Activated naive CD4-positive, alpha-beta T cell treated with anti-CD3 and anti-CD28 coated beads, Interleukin-2, amount 50 U/mL, for 24 hours (primary cell): ENCODE measurements around the gene DIS3L2.

Source experiments
- H3K27ac Mint-ChIP-seq: one replicate; pipeline ENCODE4 v1.8.0; 2021; ENCODE audit warnings: mild to moderate bottlenecking, mixed read lengths
- H3K27me3 Mint-ChIP-seq: one replicate; pipeline ENCODE4 v1.8.0; 2021; ENCODE audit warnings: mixed read lengths
- H3K36me3 Mint-ChIP-seq: one replicate; pipeline ENCODE4 v1.8.0; 2021; ENCODE audit warnings: mixed read lengths
- H3K4me1 Mint-ChIP-seq: one replicate; pipeline ENCODE4 v1.8.0; 2021; ENCODE audit warnings: mixed read lengths
- H3K4me3 Mint-ChIP-seq: one replicate; pipeline ENCODE4 v1.8.0; 2021; ENCODE audit warnings: mild to moderate bottlenecking, mixed read lengths
- H3K9me3 Mint-ChIP-seq: one replicate; pipeline ENCODE4 v1.8.0; 2021; ENCODE audit warnings: mixed read lengths

DIS3L2 gene

DNA sequence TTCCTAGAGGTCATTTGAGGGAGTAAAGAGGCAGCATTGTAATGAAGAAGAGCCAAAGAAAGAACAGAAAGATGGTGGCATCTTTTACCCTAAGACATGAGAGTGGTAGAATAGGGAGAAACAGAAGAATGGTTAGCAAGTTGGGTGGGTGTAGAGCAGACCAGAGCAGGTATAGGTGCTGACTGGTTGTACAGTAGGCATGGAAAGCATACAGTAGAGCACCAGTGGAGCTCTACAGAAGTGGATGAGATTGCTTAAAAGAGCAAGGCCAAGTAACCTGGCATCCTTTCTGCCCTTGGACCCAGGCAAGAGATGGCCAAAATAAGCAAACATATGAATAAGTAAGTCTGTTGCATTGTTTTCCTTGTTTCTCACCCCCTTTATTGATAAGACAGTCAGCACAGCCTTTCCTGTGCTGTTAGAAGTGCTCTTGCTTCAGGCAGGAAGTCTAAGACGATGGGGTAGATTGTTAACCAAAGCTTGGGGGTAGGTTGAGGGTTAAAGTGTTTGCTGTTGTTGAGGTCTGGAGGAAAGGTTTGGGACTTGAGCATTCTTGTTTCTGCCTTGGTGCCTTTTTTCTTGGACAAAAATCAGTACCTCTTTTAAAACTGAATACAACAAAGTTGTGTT is 76.9 kb downstream of the DIS3L2 start:
- no peak overlapping the region for H3K4me3 Mint-ChIP-seq
- H3K36me3 Mint-ChIP-seq: peaks cover 42% of the 10 kb centered on the region
- H3K27ac Mint-ChIP-seq: no peak overlapping the region
- peaks cover 21% of the 10 kb centered on the region for H3K9me3 Mint-ChIP-seq
- no peaks in the 10 kb centered on the region for H3K27me3 Mint-ChIP-seq
- H3K4me1 Mint-ChIP-seq: peaks cover 51% of the 10 kb centered on the region

GRCh38 chr2:232038881-232039485 is 77.5 kb downstream of the DIS3L2 start:
- no peak overlapping the region for H3K4me3 Mint-ChIP-seq
- peaks cover 19% of the 10 kb centered on the region for H3K9me3 Mint-ChIP-seq
- H3K27me3 Mint-ChIP-seq: no peaks in the 10 kb centered on the region
- H3K27ac Mint-ChIP-seq: no peak overlapping the region
- peaks cover 49% of the 10 kb centered on the region for H3K4me1 Mint-ChIP-seq
- peaks cover 37% of the 10 kb centered on the region for H3K36me3 Mint-ChIP-seq

DNA sequence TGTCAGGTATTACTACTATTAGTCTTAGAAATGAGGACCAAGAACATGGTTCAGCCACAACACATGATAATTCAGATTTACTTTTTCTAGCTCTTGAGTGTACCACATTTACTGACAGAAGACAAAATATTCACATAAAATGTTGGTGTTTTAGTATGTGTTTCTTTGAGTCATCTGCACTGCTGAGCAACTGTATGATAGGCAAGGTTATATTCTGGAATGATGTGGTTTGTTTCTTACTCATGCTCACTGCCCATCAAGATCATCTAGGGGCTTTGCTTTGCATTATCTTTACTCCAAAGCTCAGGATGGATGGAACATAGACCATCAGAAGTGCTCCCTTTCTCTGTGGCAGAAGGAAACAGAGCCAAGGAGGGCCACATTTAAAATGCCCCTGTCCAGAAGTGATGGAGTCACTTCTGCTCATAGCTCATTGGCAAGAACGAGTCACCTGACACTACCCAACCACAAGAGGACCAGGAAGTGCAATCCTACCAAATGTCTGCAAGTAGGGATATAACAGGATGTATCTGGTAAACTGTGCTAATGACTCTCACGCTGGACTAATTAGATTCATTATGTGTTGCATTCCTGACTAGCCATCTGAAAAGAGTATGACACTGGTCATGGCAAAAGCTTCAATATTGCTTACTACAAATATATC is 81.5 kb downstream of the DIS3L2 start:
- H3K9me3 Mint-ChIP-seq: no peaks in the 10 kb centered on the region
- H3K27ac Mint-ChIP-seq: no peak overlapping the region
- H3K36me3 Mint-ChIP-seq: peaks cover 29% of the 10 kb centered on the region
- no peaks in the 10 kb centered on the region for H3K27me3 Mint-ChIP-seq
- no peak overlapping the region for H3K4me3 Mint-ChIP-seq
- H3K4me1 Mint-ChIP-seq: peaks cover 27% of the 10 kb centered on the region

- peaks cover 31% of the 10 kb centered on the region for H3K36me3 Mint-ChIP-seq
- H3K4me1 Mint-ChIP-seq: peaks cover 20% of the 10 kb centered on the region
- H3K4me3 Mint-ChIP-seq: no peak overlapping the region
- H3K27ac Mint-ChIP-seq: no peak overlapping the region
- no peaks in the 10 kb centered on the region for H3K9me3 Mint-ChIP-seq
- H3K27me3 Mint-ChIP-seq: no peaks in the 10 kb centered on the region
These were observed 82.5 kb downstream of the DIS3L2 start for GRCh38 chr2:232043966-232044365.

GRCh38 chr2:232049350-232049749 is 87.8 kb downstream of the DIS3L2 start:
- Mint-ChIP-seq H3K27me3 (no peaks in the 10 kb centered on the region), H3K36me3 (peaks cover 18% of the 10 kb centered on the region), H3K4me3 (no peak overlapping the region), H3K27ac (no peak overlapping the region), H3K4me1 (peaks cover 11% of the 10 kb centered on the region), H3K9me3 (no peaks in the 10 kb centered on the region)

GRCh38 chr2:232052591-232052990 is 91.1 kb downstream of the DIS3L2 start:
- Mint-ChIP-seq H3K27me3 (no peaks in the 10 kb centered on the region), H3K27ac (peak overlapping the region; percentile 15), H3K36me3 (peaks cover 12% of the 10 kb centered on the region), H3K9me3 (no peaks in the 10 kb centered on the region), H3K4me3 (no peak overlapping the region), H3K4me1 (peaks cover 16% of the 10 kb centered on the region)

DNA sequence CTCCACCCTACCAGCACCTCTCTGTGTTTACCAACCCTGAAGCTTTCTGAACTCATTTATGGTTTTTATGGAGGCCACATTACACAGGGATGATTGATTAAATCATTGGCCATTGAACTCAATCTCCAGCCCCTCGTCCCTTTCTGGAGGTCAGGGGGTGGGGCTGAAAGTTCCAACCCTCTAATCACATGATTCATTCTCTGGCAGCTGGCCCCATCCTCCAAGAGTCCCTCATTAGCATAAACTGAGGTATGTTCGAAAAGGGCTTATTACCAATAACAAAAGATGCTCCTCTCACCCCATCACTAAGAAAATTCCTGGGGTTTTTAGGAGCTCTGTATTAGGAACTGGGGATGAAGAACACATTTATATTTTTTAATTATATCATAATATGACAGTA is 92.3 kb downstream of the DIS3L2 start:
- peaks cover 27% of the 10 kb centered on the region for H3K4me1 Mint-ChIP-seq
- no peak overlapping the region for H3K4me3 Mint-ChIP-seq
- H3K9me3 Mint-ChIP-seq: no peaks in the 10 kb centered on the region
- H3K36me3 Mint-ChIP-seq: peaks cover 9% of the 10 kb centered on the region
- H3K27me3 Mint-ChIP-seq: no peaks in the 10 kb centered on the region
- no peak overlapping the region for H3K27ac Mint-ChIP-seq

DNA sequence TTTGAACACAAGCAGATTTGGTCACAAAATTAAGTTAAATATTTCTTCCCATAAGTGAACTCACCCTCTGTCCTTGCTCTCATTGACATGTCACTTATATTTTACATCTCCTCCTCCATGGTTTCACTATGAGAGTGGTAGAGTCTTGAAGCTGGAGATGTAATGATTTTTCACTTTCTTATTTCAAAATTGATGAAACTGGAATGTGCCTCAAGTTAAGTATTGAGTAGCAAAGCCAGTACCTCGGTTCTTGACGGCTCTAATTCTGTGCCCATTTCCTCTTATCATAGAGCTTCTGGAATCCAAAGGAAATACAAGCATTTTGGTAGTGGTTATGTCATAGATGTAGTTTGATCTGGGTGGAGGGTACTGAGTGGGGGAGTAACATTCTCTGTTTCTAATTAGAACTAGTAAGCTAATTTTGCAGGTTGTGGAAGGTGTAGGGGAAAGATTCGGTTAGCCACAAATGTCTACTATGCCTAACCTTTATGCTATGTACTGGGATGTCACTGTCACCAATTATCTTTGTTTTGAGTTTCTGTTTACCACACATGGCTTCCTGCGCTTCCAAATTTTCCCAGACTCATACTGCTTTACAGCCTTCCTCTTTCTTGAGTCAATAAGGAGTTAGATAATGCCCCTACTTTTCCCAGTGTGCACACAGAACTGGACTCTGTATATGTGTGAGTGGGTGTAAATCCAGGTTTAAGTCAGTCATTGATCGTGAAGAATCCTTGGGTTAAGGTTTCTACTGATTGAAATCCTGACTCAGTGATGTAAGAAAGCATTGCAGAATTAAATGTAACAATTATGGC is 96.8 kb downstream of the DIS3L2 start:
- no peaks in the 10 kb centered on the region for H3K27me3 Mint-ChIP-seq
- peak overlapping the region; percentile 15 for H3K4me3 Mint-ChIP-seq
- peaks cover 14% of the 10 kb centered on the region for H3K36me3 Mint-ChIP-seq
- H3K9me3 Mint-ChIP-seq: peaks cover 5% of the 10 kb centered on the region
- peak overlapping the region; percentile 19 for H3K27ac Mint-ChIP-seq
- peaks cover 46% of the 10 kb centered on the region for H3K4me1 Mint-ChIP-seq

GRCh38 chr2:232058931-232059330 is 97.4 kb downstream of the DIS3L2 start:
- Mint-ChIP-seq H3K27ac (no peak overlapping the region), H3K9me3 (peaks cover 5% of the 10 kb centered on the region), H3K4me1 (peaks cover 50% of the 10 kb centered on the region), H3K36me3 (peaks cover 14% of the 10 kb centered on the region), H3K4me3 (no peak overlapping the region), H3K27me3 (no peaks in the 10 kb centered on the region)

DNA sequence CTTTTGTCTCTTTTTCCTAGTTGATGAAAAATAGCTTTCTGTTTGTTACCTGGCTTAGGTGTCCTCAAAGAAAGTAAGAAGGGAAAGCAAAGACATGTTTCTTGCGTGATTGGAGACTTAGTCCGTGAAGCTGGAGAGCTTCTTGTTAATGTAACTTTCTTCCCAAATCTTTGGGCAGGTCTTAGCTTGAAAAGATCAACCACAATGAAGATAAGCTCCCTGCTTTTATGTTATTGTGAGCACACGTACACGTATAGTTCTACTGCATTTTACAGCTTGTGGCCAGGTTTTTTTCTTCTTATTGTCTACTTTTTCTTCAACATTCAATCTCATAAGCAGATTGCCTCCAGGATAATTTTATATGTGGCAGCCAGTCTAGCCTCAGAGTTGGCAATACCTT is 99.8 kb downstream of the DIS3L2 start:
- Mint-ChIP-seq H3K27ac (no peak overlapping the region), H3K4me1 (peaks cover 71% of the 10 kb centered on the region), H3K4me3 (no peak overlapping the region), H3K9me3 (peaks cover 5% of the 10 kb centered on the region), H3K36me3 (peaks cover 11% of the 10 kb centered on the region), H3K27me3 (no peaks in the 10 kb centered on the region)

DNA sequence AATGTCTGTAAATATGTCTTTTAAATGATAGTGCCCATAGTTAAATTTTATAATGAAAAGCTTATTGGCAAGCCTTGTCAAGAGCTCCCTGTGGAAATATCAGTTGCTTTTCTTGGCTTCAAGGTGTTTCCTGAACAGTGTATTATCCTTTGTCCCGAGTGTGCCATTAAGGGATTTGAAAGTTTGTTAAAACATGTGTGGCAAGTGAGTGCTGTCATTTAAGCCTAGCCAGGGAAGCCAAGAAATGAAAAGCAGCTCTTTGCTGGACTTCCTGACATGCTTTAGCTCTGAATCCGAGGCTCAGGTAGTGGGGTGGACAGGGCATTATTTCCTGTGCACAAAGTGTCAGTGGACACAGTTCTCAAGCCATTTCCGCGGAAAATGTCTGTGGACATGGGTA is 111.5 kb downstream of the DIS3L2 start:
- no peak overlapping the region for H3K4me3 Mint-ChIP-seq
- peaks cover 5% of the 10 kb centered on the region for H3K36me3 Mint-ChIP-seq
- no peaks in the 10 kb centered on the region for H3K9me3 Mint-ChIP-seq
- peaks cover 76% of the 10 kb centered on the region for H3K4me1 Mint-ChIP-seq
- no peaks in the 10 kb centered on the region for H3K27me3 Mint-ChIP-seq
- no peak overlapping the region for H3K27ac Mint-ChIP-seq

GRCh38 chr2:232073699-232074098 is 112.2 kb downstream of the DIS3L2 start:
- Mint-ChIP-seq H3K27me3 (no peaks in the 10 kb centered on the region), H3K4me1 (peaks cover 79% of the 10 kb centered on the region), H3K27ac (no peak overlapping the region)

GRCh38 chr2:232075080-232075479 is 113.6 kb downstream of the DIS3L2 start:
- Mint-ChIP-seq H3K4me1 (peaks cover 69% of the 10 kb centered on the region), H3K9me3 (peaks cover 5% of the 10 kb centered on the region), H3K36me3 (peaks cover 13% of the 10 kb centered on the region), H3K27me3 (no peaks in the 10 kb centered on the region), H3K27ac (no peak overlapping the region), H3K4me3 (no peak overlapping the region)

More at GRCh38 chr2:232073699-232074098, 112.2 kb downstream of the DIS3L2 start:
- H3K36me3 Mint-ChIP-seq: peaks cover 7% of the 10 kb centered on the region
- H3K9me3 Mint-ChIP-seq: no peaks in the 10 kb centered on the region
- no peak overlapping the region for H3K4me3 Mint-ChIP-seq

- peaks cover 5% of the 10 kb centered on the region for H3K9me3 Mint-ChIP-seq
- H3K27me3 Mint-ChIP-seq: no peaks in the 10 kb centered on the region
- peaks cover 62% of the 10 kb centered on the region for H3K4me1 Mint-ChIP-seq
- H3K27ac Mint-ChIP-seq: no peak overlapping the region
- peaks cover 14% of the 10 kb centered on the region for H3K36me3 Mint-ChIP-seq
- no peak overlapping the region for H3K4me3 Mint-ChIP-seq
These were observed 114.3 kb downstream of the DIS3L2 start for GRCh38 chr2:232075859-232076258.

DNA sequence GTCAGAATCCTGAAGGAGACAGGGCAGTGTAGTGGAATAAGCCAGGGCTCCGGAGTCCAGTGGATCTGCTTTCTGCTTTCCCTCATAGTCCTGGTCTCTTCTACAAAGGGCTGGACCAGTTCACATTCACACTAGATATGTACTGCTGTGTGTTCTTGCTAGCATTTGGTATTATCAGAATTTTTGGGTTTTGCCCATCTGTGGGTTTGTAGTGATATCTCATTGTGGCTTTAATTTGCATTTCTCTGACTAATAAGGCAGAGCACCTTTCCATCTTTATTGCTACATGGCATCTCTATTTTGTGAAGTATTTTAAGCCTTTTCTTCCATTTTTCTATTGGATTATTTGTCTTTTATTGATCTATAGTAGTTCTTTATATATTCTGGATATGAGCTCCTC is 114.8 kb downstream of the DIS3L2 start:
- Mint-ChIP-seq H3K27me3 (no peaks in the 10 kb centered on the region), H3K27ac (no peak overlapping the region), H3K36me3 (peaks cover 16% of the 10 kb centered on the region), H3K4me3 (no peak overlapping the region), H3K4me1 (peaks cover 58% of the 10 kb centered on the region), H3K9me3 (peaks cover 5% of the 10 kb centered on the region)

GRCh38 chr2:232076736-232077135 is 115.2 kb downstream of the DIS3L2 start:
- H3K4me3 Mint-ChIP-seq: no peak overlapping the region
- peaks cover 18% of the 10 kb centered on the region for H3K36me3 Mint-ChIP-seq
- H3K4me1 Mint-ChIP-seq: peaks cover 54% of the 10 kb centered on the region
- H3K9me3 Mint-ChIP-seq: peaks cover 5% of the 10 kb centered on the region
- H3K27ac Mint-ChIP-seq: no peak overlapping the region
- no peaks in the 10 kb centered on the region for H3K27me3 Mint-ChIP-seq
